Heart left ventricle (tissue), 16 donors: Measurements from ENCODE around the gene SMARCAL1. TPM values are rescaled to one million over a fixed set of nuclear protein-coding genes. Genes with fewer than 3 reads are reported as not detected.

Source experiments
- ATAC-seq, 4 donors: fragments of 200-7000 bp; cut with Tn5 transposase; one replicate each; pipeline ENCODE4 v1.9.1; 2020 to 2022; ENCODE audit warnings: moderate library complexity in 4 of 4, mild to moderate bottlenecking in 3 of 4, moderate number of reproducible peaks in 1 of 4
- DNase-seq, 5 donors: peaks; one replicate each; pipeline ENCODE4 v3.0.0-alpha.2; 2020
- H3K27ac ChIP-seq, 12 donors: fragments of 200-600 bp; sonication (generic) in 4 of 12; one replicate each; pipeline versions ENCODE4 v1.5.0 to v1.8.0; 2016 to 2022; ENCODE audit warnings: mild to moderate bottlenecking in 2 of 12
- H3K27me3 ChIP-seq, 9 donors: fragments of 200-600 bp; sonication (generic) in 2 of 9; one replicate each; pipeline versions ENCODE4 v1.5.1 to v1.8.0; 2016 to 2022; ENCODE audit warnings: mild to moderate bottlenecking in 3 of 9
- H3K36me3 ChIP-seq, 9 donors: fragments of 200-600 bp; sonication (generic) in 2 of 9; one replicate each; pipeline versions ENCODE4 v1.5.0 to v1.8.0; 2018 to 2022; ENCODE audit warnings: mild to moderate bottlenecking in 2 of 9
- H3K4me1 ChIP-seq, 12 donors: fragments of 200-600 bp; sonication (generic) in 4 of 12; one replicate each; pipeline versions ENCODE4 v1.5.0 to v1.8.0; 2016 to 2022; ENCODE audit warnings: mild to moderate bottlenecking in 3 of 12
- H3K4me3 ChIP-seq, 12 donors: fragments of 200-600 bp; sonication (generic) in 4 of 12; one replicate each; pipeline versions ENCODE4 v1.5.0 to v1.8.0; 2017 to 2022; ENCODE audit warnings: mild to moderate bottlenecking in 9 of 12, moderate library complexity in 4 of 12
- H3K9me3 ChIP-seq, 12 donors: fragments of 200-600 bp; sonication (generic) in 4 of 12; one replicate each; pipeline versions ENCODE4 v1.5.0 to v1.8.0; 2016 to 2022; ENCODE audit warnings: mild to moderate bottlenecking in 1 of 12
- CTCF ChIP-seq, 12 donors: fragments of 200-600 bp; sonication (generic) in 4 of 12; IDR thresholded peaks; one replicate each; pipeline versions ENCODE4 v1.5.0 to v1.8.0; 2018 to 2022; ENCODE audit warnings: antibody characterized with exemption in 12 of 12, mild to moderate bottlenecking in 5 of 12
- POLR2A ChIP-seq, 2 donors: fragments of 450-650 bp; IDR thresholded peaks; one replicate each; pipeline ENCODE4 v1.6.1; 2017; ENCODE audit warnings: antibody characterized with exemption in 2 of 2, mild to moderate bottlenecking in 2 of 2, moderate library complexity in 2 of 2
- WGBS, 4 donors: extraction: QIAGEN DNeasy Blood & Tissue Kit in 2 of 4; methylation state at CpG; one replicate each; pipeline versions ENCODE4 v1.1.5 to v1.1.7; 2013 to 2018; 5-methylcytosine and 5-hydroxymethylcytosine counted together
- intact Hi-C, 10 donors: fragments of 100-400 bp; cut with DNase I; formaldehyde crosslinking; loops; one replicate each; pipeline versions ENCODE4 v1.11.1 to v1.14.2; 2022
- polyA plus RNA-seq, 2 donors: library from polyadenylated mRNA; stranded (reverse); fragments of 200-250 nt; gene quantifications; one replicate each; pipeline ENCODE4 v1.2.3, GENCODE V29; 2013
- total RNA-seq, 9 donors: library from RNA; depleted of rRNA in 2 of 9; stranded (reverse); fragments of >200 nt in 2 of 9; fragmentation: NEBNext Ultra II Directional in 3 of 9; extraction: Animal tissue kit (Norgen Biotek cat#: 25700) in 3 of 9; gene quantifications; one replicate each; pipeline versions ENCODE4 v1.1.0 to v1.2.4, GENCODE V29; 2016 to 2023
- donor health status: ischemic (EF 13 %, LVEDD 7.1; RV severe dilation, severe dysfunction).
- donor health status: healthy with polysubstance abuse.
- donor health status: DM: no; HTN: yes; CAD: no.
- donor health status: DM: no; HTN: no; CAD: no.
- donor health status: ischemic (EF 25% LVEDD 6.9; RV normal size, moderate dysfunction).
- donor health status: ischemic (EF 25% LVEDD 5.7; RV mildly dilated, moderate dysfunction).
- donor health status: healthy.
- donor health status: DM: yes; HTN: yes; CAD: no.
- donor health status: ischemic (EF 35%, LVEDD 5.7; RV mildly dilated, moderate dysfunction).
- donor health status: nonischemic (EF 11% LVEDD 7.7; RV severe dilation, severe dysfunction).
- donor health status: DM: yes; HTN: yes; CAD: no.
- donor health status: PGD.
- donor health status: ischemic (EF 29% LVEDD 5.4; RV normal size, mild dysfunction).
- donor health status: nonischemic (EF 23%, LVEDD 6.1; RV moderate dilation, normal function).

The SMARCAL1 gene
- total and polyA plus RNA-seq, 11 donors = 5.0 to 17.1 (median 10.6) TPM

- Histone ChIP-seq H3K27ac (peak overlapping the region in 2 of 12 donors; percentile 29 to 81), H3K27me3 (no peaks in the 10 kb centered on the region), H3K9me3 (no peaks in the 10 kb centered on the region), H3K4me1 (peaks cover 0 to 27% (median 0%) of the 10 kb centered on the region in 12 donors), H3K4me3 (no peak overlapping the region), H3K36me3 (peaks cover 0 to 24% (median 17%) of the 10 kb centered on the region in 9 donors)
- intact Hi-C loops = no loop called here
- ATAC-seq = no peak
- whole genome bisulfite sequencing, 4 donors = 87 to 92% (median 91%) methylated on average over 7 of the region's 7 CpGs
- no peak for DNase-seq
- TF ChIP-seq POLR2A (IDR thresholded peaks at IDR 0.05) (no peak), CTCF (IDR thresholded peaks at IDR 0.05) (no peak)
Observed at GRCh38 chr2:216486271-216486670, 74.0 kb downstream of the SMARCAL1 start.

- DNase-seq (peak in 1 of 5 donors; percentile 46), ATAC-seq (peak in 3 of 4 donors; percentile 43 to 67 (median 54))
- Histone ChIP-seq H3K27me3 (no peaks in the 10 kb centered on the region), H3K27ac (peak overlapping the region in 2 of 12 donors; percentile 29 to 81), H3K4me3 (no peak overlapping the region), H3K36me3 (peaks cover 0 to 20% (median 17%) of the 10 kb centered on the region in 9 donors), H3K9me3 (no peaks in the 10 kb centered on the region), H3K4me1 (peaks cover 0 to 27% (median 0%) of the 10 kb centered on the region in 12 donors)
- no peak for TF ChIP-seq POLR2A (IDR thresholded peaks at IDR 0.05)
- no peak for TF ChIP-seq CTCF (IDR thresholded peaks at IDR 0.05)
- intact Hi-C loops = no loop called here
- WGBS, 4 donors = 42 to 45% (median 44%) methylated on average over 4 of the region's 4 CpGs
Observed at GRCh38 chr2:216486708-216487107, 74.4 kb downstream of the SMARCAL1 start.

- TF ChIP-seq POLR2A (IDR thresholded peaks at IDR 0.05) = no peak
- no peak for TF ChIP-seq CTCF (IDR thresholded peaks at IDR 0.05)
- WGBS, 4 donors = 58 to 81% (median 69%) methylated on average over 1 of the region's 1 CpG
- H3K27ac ChIP-seq = no peak overlapping the region
- no peak for DNase-seq
- intact Hi-C loops = no loop called here
- no peaks in the 10 kb centered on the region for H3K27me3 ChIP-seq
- peaks cover 0 to 38% (median 0%) of the 10 kb centered on the region in 12 donors for H3K4me1 ChIP-seq
- no peak overlapping the region for H3K4me3 ChIP-seq
- H3K9me3 ChIP-seq = no peaks in the 10 kb centered on the region
- no peak for ATAC-seq
- no peaks in the 10 kb centered on the region for H3K36me3 ChIP-seq
Observed at GRCh38 chr2:216490061-216490460, 77.8 kb downstream of the SMARCAL1 start.

GRCh38 chr2:216491793-216492596 is 79.7 kb downstream of the SMARCAL1 start:
- Histone ChIP-seq H3K4me3 (no peak overlapping the region), H3K36me3 (no peaks in the 10 kb centered on the region), H3K9me3 (no peaks in the 10 kb centered on the region), H3K27ac (no peak overlapping the region), H3K4me1 (peaks cover 0 to 38% (median 0%) of the 10 kb centered on the region in 12 donors), H3K27me3 (no peaks in the 10 kb centered on the region)
- intact Hi-C loops = no loop called here
- 83 to 88% (median 85%) methylated on average over 9 of the region's 9 CpGs for WGBS, 4 donors
- DNase-seq (no peak), ATAC-seq (no peak)
- TF ChIP-seq POLR2A (IDR thresholded peaks at IDR 0.05) (no peak), CTCF (IDR thresholded peaks at IDR 0.05) (no peak)
